MCF 10A (cell line): ENCODE data around the gene SIAE. TPM values are rescaled to one million over a fixed set of nuclear protein-coding genes. Genes with fewer than 3 reads are reported as not detected.

ENCODE experiments used
- BruUV-seq: library from RNA; stranded (reverse); fragments of 400-500 nt; replicated peaks from 2 replicates; lab custom pipeline; 2021; lab: Mats Ljungman, UMichigan
- CTCF ChIA-PET: fragments of 300-600 bp; sonication (Branson Sonifier 250); formaldehyde crosslinking; extraction: SDS; loops from one replicate; lab custom pipeline; 2021; ENCODE audit warnings: antibody characterized with exemption, inconsistent platforms; lab: Yijun Ruan, JAX
- POLR2A ChIA-PET: fragments of 300-600, 350-650 bp; sonication (Branson Sonifier 250); formaldehyde crosslinking; extraction: SDS; loops from one replicate; lab custom pipeline; 2020; ENCODE audit warnings: antibody characterized with exemption, inconsistent platforms; lab: Yijun Ruan, JAX
- DNase-seq: peaks from one replicate; pipeline ENCODE4 v3.0.0-alpha.2; 2018; ENCODE audit not compliant: unreplicated experiment
- H3K27ac Mint-ChIP-seq: one replicate; pipeline ENCODE4 v1.8.0; 2022; ENCODE audit warnings: mild to moderate bottlenecking, low read depth, mixed read lengths; ENCODE audit not compliant: unreplicated experiment
- H3K27me3 Mint-ChIP-seq: one replicate; pipeline ENCODE4 v1.8.0; 2022; ENCODE audit warnings: mixed read lengths; ENCODE audit not compliant: insufficient read depth, unreplicated experiment
- H3K36me3 Mint-ChIP-seq: one replicate; pipeline ENCODE4 v1.8.0; 2022; ENCODE audit warnings: mild to moderate bottlenecking, moderate library complexity, mixed read lengths; ENCODE audit not compliant: insufficient read depth, unreplicated experiment
- H3K4me1 Mint-ChIP-seq: one replicate; pipeline ENCODE4 v1.8.0; 2022; ENCODE audit warnings: mixed read lengths; ENCODE audit not compliant: insufficient read depth, unreplicated experiment
- H3K4me3 Mint-ChIP-seq: one replicate; pipeline ENCODE4 v1.8.0; 2022; ENCODE audit warnings: mild to moderate bottlenecking, moderate library complexity, mixed read lengths; ENCODE audit not compliant: unreplicated experiment
- H3K9me3 Mint-ChIP-seq: one replicate; pipeline ENCODE4 v1.8.0; 2022; ENCODE audit warnings: mixed read lengths; ENCODE audit not compliant: unreplicated experiment
- CTCF ChIP-seq: fragments of 200-600 bp; IDR thresholded peaks from one replicate; pipeline ENCODE4 v1.8.0; 2022; ENCODE audit warnings: antibody characterized with exemption, mild to moderate bottlenecking; ENCODE audit not compliant: unreplicated experiment
- intact Hi-C: fragments of 100-400 bp; cut with micrococcal nuclease; formaldehyde crosslinking; loops from 2 replicates; pipeline ENCODE4 v1.14.1; 2022
- total RNA-seq: library from RNA; stranded (reverse); gene quantifications from 2 replicates; pipeline ENCODE4 v1.2.3, GENCODE V29; 2022

Gene SIAE
- total RNA-seq, 1 experiment from 2014 or later: 21.7 TPM

GRCh38 chr11:124612045-124612444 is 61.5 kb downstream of the SIAE start:
- H3K4me1 Mint-ChIP-seq: no peaks in the 10 kb centered on the region
- DNase-seq: no peak
- intact Hi-C loops: no loop called here
- no peak for TF ChIP-seq CTCF
- peaks cover 19% of the 10 kb centered on the region for H3K27me3 Mint-ChIP-seq
- no TSS peak for BruUV-seq
- ChIA-PET CTCF (interaction anchor here (0.6 to 0.9 kb wide), 3 partner anchors 33 to 1207 kb away, joined by 3 to 4 read pairs (median 3); no protein-coding TSS in a partner anchor), POLR2A (interaction anchor here (1.4 kb wide), 1 partner anchor 10 kb away, joined by 3 read pairs; the partner anchor contains the start of gene TBRG1)
- H3K36me3 Mint-ChIP-seq: no peaks in the 10 kb centered on the region
- no peaks in the 10 kb centered on the region for H3K9me3 Mint-ChIP-seq
- H3K27ac Mint-ChIP-seq: no peak overlapping the region
- H3K4me3 Mint-ChIP-seq: no peak overlapping the region

GRCh38 chr11:124611064-124611463 is 62.5 kb downstream of the SIAE start, which contains the start of gene PANX3:
TSS of gene PANX3 (plus strand) at chr11:124611428. CDS start at chr11:124611557, 129 bp downstream.
- Mint-ChIP-seq H3K9me3 (no peaks in the 10 kb centered on the region), H3K4me1 (no peaks in the 10 kb centered on the region), H3K27ac (no peak within 1 kb of the TSS), H3K36me3 (no peaks in the 10 kb centered on the region), H3K27me3 (peaks cover 19% of the 10 kb centered on the region), H3K4me3 (no peak within 1 kb of the TSS)
- intact Hi-C loops: no loop called here
- POLR2A ChIA-PET: no interaction called here
- CTCF ChIA-PET: interaction anchor here (0.9 kb wide), 1 partner anchor 25 kb away, joined by 10 read pairs; no protein-coding TSS in a partner anchor
- BruUV-seq: no TSS peak
- DNase-seq: no peak
- no peak for TF ChIP-seq CTCF

GRCh38 chr11:124610295-124610694 is 63.2 kb downstream of the SIAE start:
- ChIA-PET POLR2A (no interaction called here), CTCF (interaction anchor here (0.6 to 0.9 kb wide), 4 partner anchors 25 to 1458 kb away, joined by 3 to 10 read pairs (median 4); no protein-coding TSS in a partner anchor)
- Mint-ChIP-seq H3K27ac (no peak overlapping the region), H3K4me1 (no peaks in the 10 kb centered on the region), H3K27me3 (peaks cover 19% of the 10 kb centered on the region), H3K9me3 (no peaks in the 10 kb centered on the region), H3K36me3 (no peaks in the 10 kb centered on the region), H3K4me3 (no peak overlapping the region)
- no TSS peak for BruUV-seq
- DNase-seq: no peak
- TF ChIP-seq CTCF: no peak
- intact Hi-C loops: no loop called here

- Mint-ChIP-seq H3K9me3 (no peaks in the 10 kb centered on the region), H3K4me1 (no peaks in the 10 kb centered on the region), H3K4me3 (no peak overlapping the region), H3K27me3 (peaks cover 8% of the 10 kb centered on the region), H3K36me3 (no peaks in the 10 kb centered on the region), H3K27ac (no peak overlapping the region)
- CTCF ChIA-PET: interaction anchor here (0.6 to 1.0 kb wide), 4 partner anchors 23 to 1551 kb away, joined by 3 to 4 read pairs (median 3); no protein-coding TSS in a partner anchor
- no peak for TF ChIP-seq CTCF
- no peak for DNase-seq
- no TSS peak for BruUV-seq
- POLR2A ChIA-PET: no interaction called here
- intact Hi-C loops: no loop called here
Measured at GRCh38 chr11:124608147-124608546, 65.4 kb downstream of the SIAE start.
